Fibroblast of skin of right quadriceps (primary cell): ENCODE measurements around the gene TSSK3.
"Not testable (repeated sequence)": the region's sequence is repeated elsewhere in the genome, so short reads cannot be mapped to it uniquely, and the experiment has no call there.

Source experiments
- DNase-seq: peaks from one replicate; pipeline ENCODE4 v3.0.0-alpha.2; 2013

TSSK3 gene

GRCh38 chr1:32339363-32339978 lies 22.9 kb upstream of the TSSK3 start:
- DNase-seq: peak; percentile 55

- no peak for DNase-seq
Measured at GRCh38 chr1:32341186-32341757, 21.1 kb upstream of the TSSK3 start.

- DNase-seq: no peak
Measured at GRCh38 chr1:32341971-32342370, 20.4 kb upstream of the TSSK3 start.

GRCh38 chr1:32342704-32343103 lies 19.6 kb upstream of the TSSK3 start:
- no peak for DNase-seq

GRCh38 chr1:32345289-32345827 lies 17.0 kb upstream of the TSSK3 start:
- no peak for DNase-seq

- no peak for DNase-seq
Measured at GRCh38 chr1:32346532-32347157, 15.7 kb upstream of the TSSK3 start.

GRCh38 chr1:32349211-32349708 lies 13.1 kb upstream of the TSSK3 start:
- no peak for DNase-seq

GRCh38 chr1:32350785-32351398 lies 11.4 kb upstream of the TSSK3 start:
- DNase-seq: no peak

GRCh38 chr1:32351399-32352238 lies 10.7 kb upstream of the TSSK3 start:
- DNase-seq: peak; percentile 93

- no peak for DNase-seq
Measured at GRCh38 chr1:32352239-32352745, 10.0 kb upstream of the TSSK3 start.

GRCh38 chr1:32352831-32353383 lies 9.4 kb upstream of the TSSK3 start:
- no peak for DNase-seq

- no peak for DNase-seq
Measured at GRCh38 chr1:32353431-32353830, 8.9 kb upstream of the TSSK3 start.

GRCh38 chr1:32353886-32354570 lies 8.3 kb upstream of the TSSK3 start:
- DNase-seq: no peak

GRCh38 chr1:32355778-32356177 lies 6.6 kb upstream of the TSSK3 start:
- not testable (repeated sequence) for DNase-seq

GRCh38 chr1:32356478-32356877 lies 5.9 kb upstream of the TSSK3 start:
- no peak for DNase-seq

GRCh38 chr1:32357614-32358013 lies 4.7 kb upstream of the TSSK3 start:
- DNase-seq: no peak

- no peak for DNase-seq
Measured at GRCh38 chr1:32358435-32358834, 3.9 kb upstream of the TSSK3 start.

- no peak for DNase-seq
Measured at GRCh38 chr1:32361308-32361673, 1.0 kb upstream of the TSSK3 start.

GRCh38 chr1:32361674-32362473 lies 465 bp upstream of the TSSK3 start:
- peak; percentile 19 for DNase-seq

GRCh38 chr1:32363713-32364112 lies 1.4 kb downstream of the TSSK3 start:
- no peak for DNase-seq

- no peak for DNase-seq
Measured at GRCh38 chr1:32364836-32365235, 2.5 kb downstream of the TSSK3 start.
